ENCODE data around the gene DHX16. TPM values are rescaled to one million over a fixed set of nuclear protein-coding genes. Genes with fewer than 3 reads are reported as not detected.

DHX16 gene
- total RNA-seq, 2 experiments from 2014 or later, result 34.5 to 36.7 TPM

GRCh38 chr6:30716879-30717128 lies 44.0 kb upstream of the DHX16 start:
- Mint-ChIP-seq H3K36me3 (ENCODE audit: low read depth) (peaks cover 61% of the 10 kb centered on the region), H3K27ac (peak overlapping the region; percentile 99), H3K4me1 (peaks cover 46% of the 10 kb centered on the region), H3K4me3 (peak overlapping the region; percentile 98), H3K9me3 (ENCODE audit: low read depth) (no peaks in the 10 kb centered on the region), H3K27me3 (no peaks in the 10 kb centered on the region)
- ChIA-PET POLR2A (interaction anchor here (0.6 to 1.8 kb wide), 17 partner anchors 9 to 637 kb away, joined by 3 to 20 read pairs (median 5); partner anchors contain the start of genes ABCF1, DHX16, IER3 and MRPS18B), CTCF (interaction anchor here (0.7 to 2.1 kb wide), 12 partner anchors 11 to 371 kb away, joined by 3 to 13 read pairs (median 6); no protein-coding TSS in a partner anchor)
- ATAC-seq, result no peak
- intact Hi-C loops (cut with DNase I, micrococcal nuclease), result loop anchor here (1.0 to 10.0 kb wide), 11 partner anchors 26 to 438 kb away; partner anchors contain the start of genes MRPS18B (in 2 of the 2), PPP1R10 (in 2 of the 2), ABCF1 (in 1 of the 2) and C6orf136 (in 1 of the 2)
- no peak for DNase-seq

GRCh38 chr6:30714263-30714662 lies 41.5 kb upstream of the DHX16 start:
- Mint-ChIP-seq H3K4me3 (no peak overlapping the region), H3K4me1 (peaks cover 42% of the 10 kb centered on the region), H3K27ac (no peak overlapping the region), H3K9me3 (ENCODE audit: low read depth) (no peaks in the 10 kb centered on the region), H3K36me3 (ENCODE audit: low read depth) (peaks cover 61% of the 10 kb centered on the region), H3K27me3 (no peaks in the 10 kb centered on the region)
- CTCF ChIA-PET, result interaction anchor here (0.6 to 1.0 kb wide), 2 partner anchors 8 to 673 kb away, joined by 3 read pairs; no protein-coding TSS in a partner anchor
- intact Hi-C loops (cut with DNase I, micrococcal nuclease), result loop anchor here in 1 of 2 experiments (10.0 kb wide), 1 partner anchor 441 kb away; the partner anchor contains the start of genes CCHCR1 and TCF19
- no peak for DNase-seq
- ATAC-seq, result no peak
- POLR2A ChIA-PET, result no interaction called here

GRCh38 chr6:30712441-30712945 lies 39.7 kb upstream of the DHX16 start:
- Mint-ChIP-seq H3K27ac (no peak overlapping the region), H3K9me3 (ENCODE audit: low read depth) (no peaks in the 10 kb centered on the region), H3K4me3 (no peak overlapping the region), H3K4me1 (peaks cover 31% of the 10 kb centered on the region), H3K36me3 (ENCODE audit: low read depth) (peaks cover 68% of the 10 kb centered on the region), H3K27me3 (no peaks in the 10 kb centered on the region)
- ATAC-seq (no peak), DNase-seq (no peak)
- ChIA-PET CTCF (interaction anchor here (0.6 to 1.2 kb wide), 3 partner anchors 33 to 309 kb away, joined by 3 to 4 read pairs (median 3); no protein-coding TSS in a partner anchor), POLR2A (no interaction called here)
- intact Hi-C loops (cut with DNase I, micrococcal nuclease), result loop anchor here in 1 of 2 experiments (10.0 kb wide), 1 partner anchor 442 kb away; the partner anchor contains the start of genes CCHCR1 and TCF19

- no peaks in the 10 kb centered on the region for H3K9me3 Mint-ChIP-seq (ENCODE audit: low read depth)
- intact Hi-C loops (cut with DNase I, micrococcal nuclease), result loop anchor here in 1 of 2 experiments (10.0 kb wide), 1 partner anchor 443 kb away; the partner anchor contains the start of genes CCHCR1 and TCF19
- H3K4me3 Mint-ChIP-seq, result no peak overlapping the region
- no peak overlapping the region for H3K27ac Mint-ChIP-seq
- peaks cover 29% of the 10 kb centered on the region for H3K4me1 Mint-ChIP-seq
- no peak for ATAC-seq
- DNase-seq, result no peak
- H3K27me3 Mint-ChIP-seq, result no peaks in the 10 kb centered on the region
- ChIA-PET POLR2A (no interaction called here), CTCF (interaction anchor here (0.6 to 2.2 kb wide), 5 partner anchors 8 to 308 kb away, joined by 3 to 7 read pairs (median 3); no protein-coding TSS in a partner anchor)
- H3K36me3 Mint-ChIP-seq (ENCODE audit: low read depth), result peaks cover 70% of the 10 kb centered on the region
Observed at GRCh38 chr6:30711758-30712380, 39.1 kb upstream of the DHX16 start.

- Mint-ChIP-seq H3K27ac (no peak overlapping the region), H3K27me3 (no peaks in the 10 kb centered on the region), H3K4me3 (no peak overlapping the region), H3K9me3 (ENCODE audit: low read depth) (no peaks in the 10 kb centered on the region), H3K4me1 (peaks cover 8% of the 10 kb centered on the region), H3K36me3 (ENCODE audit: low read depth) (peaks cover 67% of the 10 kb centered on the region)
- intact Hi-C loops (cut with DNase I, micrococcal nuclease), result no loop called here
- CTCF ChIA-PET, result interaction anchor here (0.6 kb wide), 1 partner anchor 32 kb away, joined by 3 read pairs; no protein-coding TSS in a partner anchor
- DNase-seq (no peak), ATAC-seq (no peak)
- POLR2A ChIA-PET, result no interaction called here
Observed at GRCh38 chr6:30709101-30709868, 36.5 kb upstream of the DHX16 start.

- no peaks in the 10 kb centered on the region for H3K9me3 Mint-ChIP-seq (ENCODE audit: low read depth)
- H3K36me3 Mint-ChIP-seq (ENCODE audit: low read depth), result peaks cover 71% of the 10 kb centered on the region
- no peak overlapping the region for H3K4me3 Mint-ChIP-seq
- H3K4me1 Mint-ChIP-seq, result peaks cover 5% of the 10 kb centered on the region
- ATAC-seq (no peak), DNase-seq (no peak)
- ChIA-PET CTCF (interaction anchor here (0.9 to 1.5 kb wide), 3 partner anchors 28 to 97 kb away, joined by 3 to 5 read pairs (median 3); no protein-coding TSS in a partner anchor), POLR2A (no interaction called here)
- intact Hi-C loops (cut with DNase I, micrococcal nuclease), result no loop called here
- H3K27ac Mint-ChIP-seq, result no peak overlapping the region
- no peaks in the 10 kb centered on the region for H3K27me3 Mint-ChIP-seq
Observed at GRCh38 chr6:30707281-30707850, 34.6 kb upstream of the DHX16 start.

- Mint-ChIP-seq H3K36me3 (ENCODE audit: low read depth) (peaks cover 56% of the 10 kb centered on the region), H3K4me3 (no peak overlapping the region), H3K9me3 (ENCODE audit: low read depth) (no peaks in the 10 kb centered on the region), H3K27me3 (no peaks in the 10 kb centered on the region), H3K4me1 (no peaks in the 10 kb centered on the region), H3K27ac (no peak overlapping the region)
- ChIA-PET POLR2A (interaction anchor here (0.5 kb wide), 1 partner anchor 26 kb away, joined by 3 read pairs; no protein-coding TSS in a partner anchor), CTCF (interaction anchor here (1.0 to 1.4 kb wide), 3 partner anchors 11 to 27 kb away, joined by 3 to 5 read pairs (median 4); partner anchors contain the start of gene MDC1)
- no peak for ATAC-seq
- no peak for DNase-seq
- intact Hi-C loops (cut with DNase I, micrococcal nuclease), result no loop called here
Observed at GRCh38 chr6:30705620-30706019, 32.8 kb upstream of the DHX16 start.

GRCh38 chr6:30703821-30704220 lies 31.0 kb upstream of the DHX16 start:
- CTCF ChIA-PET, result interaction anchor here (0.6 to 1.0 kb wide), 4 partner anchors 12 to 455 kb away, joined by 3 to 4 read pairs (median 3); no protein-coding TSS in a partner anchor
- Mint-ChIP-seq H3K9me3 (ENCODE audit: low read depth) (no peaks in the 10 kb centered on the region), H3K4me1 (no peaks in the 10 kb centered on the region), H3K27me3 (no peaks in the 10 kb centered on the region), H3K36me3 (ENCODE audit: low read depth) (peaks cover 59% of the 10 kb centered on the region), H3K27ac (no peak overlapping the region), H3K4me3 (no peak overlapping the region)
- POLR2A ChIA-PET, result interaction anchor here (0.6 kb wide), 2 partner anchors 13 to 28 kb away, joined by 3 read pairs; partner anchors contain the start of gene MDC1
- intact Hi-C loops (cut with DNase I, micrococcal nuclease), result no loop called here
- DNase-seq (no peak), ATAC-seq (no peak)

- ChIA-PET CTCF (interaction anchor here (0.6 to 1.0 kb wide), 3 partner anchors 12 to 456 kb away, joined by 3 to 4 read pairs (median 3); no protein-coding TSS in a partner anchor), POLR2A (interaction anchor here (0.6 kb wide), 1 partner anchor 44 kb away, joined by 6 read pairs; no protein-coding TSS in a partner anchor)
- intact Hi-C loops (cut with DNase I, micrococcal nuclease), result no loop called here
- no peaks in the 10 kb centered on the region for H3K4me1 Mint-ChIP-seq
- H3K4me3 Mint-ChIP-seq, result no peak overlapping the region
- no peak overlapping the region for H3K27ac Mint-ChIP-seq
- H3K27me3 Mint-ChIP-seq, result no peaks in the 10 kb centered on the region
- no peaks in the 10 kb centered on the region for H3K9me3 Mint-ChIP-seq (ENCODE audit: low read depth)
- DNase-seq (no peak), ATAC-seq (no peak)
- H3K36me3 Mint-ChIP-seq (ENCODE audit: low read depth), result peaks cover 55% of the 10 kb centered on the region
Observed at GRCh38 chr6:30703011-30703410, 30.2 kb upstream of the DHX16 start.

- no peak overlapping the region for H3K27ac Mint-ChIP-seq
- H3K9me3 Mint-ChIP-seq (ENCODE audit: low read depth), result no peaks in the 10 kb centered on the region
- DNase-seq, result no peak
- no peak overlapping the region for H3K4me3 Mint-ChIP-seq
- POLR2A ChIA-PET, result no interaction called here
- intact Hi-C loops (cut with DNase I, micrococcal nuclease), result no loop called here
- no peak for ATAC-seq
- no peaks in the 10 kb centered on the region for H3K27me3 Mint-ChIP-seq
- peaks cover 37% of the 10 kb centered on the region for H3K36me3 Mint-ChIP-seq (ENCODE audit: low read depth)
- no peaks in the 10 kb centered on the region for H3K4me1 Mint-ChIP-seq
- CTCF ChIA-PET, result no interaction called here
Observed at GRCh38 chr6:30700340-30700739, 27.5 kb upstream of the DHX16 start.

- Mint-ChIP-seq H3K27me3 (no peaks in the 10 kb centered on the region), H3K4me1 (peaks cover 6% of the 10 kb centered on the region), H3K4me3 (no peak overlapping the region), H3K36me3 (ENCODE audit: low read depth) (peaks cover 9% of the 10 kb centered on the region), H3K9me3 (ENCODE audit: low read depth) (no peaks in the 10 kb centered on the region), H3K27ac (no peak overlapping the region)
- intact Hi-C loops (cut with DNase I, micrococcal nuclease), result no loop called here
- ChIA-PET CTCF (interaction anchor here (0.8 kb wide), 1 partner anchor 746 kb away, joined by 3 read pairs; no protein-coding TSS in a partner anchor), POLR2A (interaction anchor here (0.6 kb wide), 1 partner anchor 26 kb away, joined by 3 read pairs; no protein-coding TSS in a partner anchor)
- DNase-seq (no peak), ATAC-seq (no peak)
Observed at GRCh38 chr6:30696432-30696831, 23.6 kb upstream of the DHX16 start.

Data from activated CD4-positive, alpha-beta T cell treated with anti-CD3 and anti-CD28 coated beads for 36 hours (primary cell).